ENCODE data around the gene IL4.
"Not testable (repeated sequence)": the region's sequence is repeated elsewhere in the genome, so short reads cannot be mapped to it uniquely, and the experiment has no call there.

The IL4 gene

GRCh38 chr5:132674671-132675506 is 1.1 kb downstream of the IL4 start:
- DNase-seq: no peak

GRCh38 chr5:132675936-132676689 is 2.3 kb downstream of the IL4 start:
- DNase-seq: no peak

GRCh38 chr5:132677191-132677590 is 3.4 kb downstream of the IL4 start:
- DNase-seq: no peak

GRCh38 chr5:132677682-132678400 is 4.1 kb downstream of the IL4 start:
- no peak for DNase-seq

- DNase-seq: no peak
These were observed 4.9 kb downstream of the IL4 start for GRCh38 chr5:132678735-132679134.

- DNase-seq: no peak
These were observed 5.4 kb downstream of the IL4 start for GRCh38 chr5:132679166-132679565.

- no peak for DNase-seq
These were observed 6.1 kb downstream of the IL4 start for GRCh38 chr5:132679717-132680380.

GRCh38 chr5:132680780-132681475 is 7.1 kb downstream of the IL4 start:
- DNase-seq: no peak

GRCh38 chr5:132681476-132681831 is 7.7 kb downstream of the IL4 start:
- no peak for DNase-seq

GRCh38 chr5:132681983-132682382 is 8.2 kb downstream of the IL4 start:
- DNase-seq: no peak

- no peak for DNase-seq
These were observed 10.7 kb downstream of the IL4 start for GRCh38 chr5:132684491-132684890.

- DNase-seq: no peak
These were observed 11.3 kb downstream of the IL4 start for GRCh38 chr5:132684922-132685720.

- no peak for DNase-seq
These were observed 12.4 kb downstream of the IL4 start for GRCh38 chr5:132686193-132686592.

- peak; percentile 39 for DNase-seq
These were observed 14.2 kb downstream of the IL4 start for GRCh38 chr5:132687995-132688394.

- DNase-seq: peak; percentile 8
These were observed 14.9 kb downstream of the IL4 start for GRCh38 chr5:132688536-132689339.

- DNase-seq: no peak
These were observed 15.7 kb downstream of the IL4 start for GRCh38 chr5:132689513-132689912.

- no peak for DNase-seq
These were observed 16.4 kb downstream of the IL4 start for GRCh38 chr5:132690156-132690555.

GRCh38 chr5:132691755-132692631 is 18.2 kb downstream of the IL4 start:
- DNase-seq: not testable (repeated sequence)

- DNase-seq: no peak
These were observed 18.8 kb downstream of the IL4 start for GRCh38 chr5:132692632-132692967.

GRCh38 chr5:132695956-132696355 is 22.2 kb downstream of the IL4 start:
- no peak for DNase-seq

All from CD4-positive, alpha-beta T cell treated with Interleukin-6 for 4 hours (primary cell).